Activated T-cell treated with anti-CD3 and anti-CD28 coated beads, Interleukin-2, amount 50 U/mL, for 1 hour (primary cell): Measurements from ENCODE around the gene SQSTM1.
"Not testable (repeated sequence)": the region's sequence is repeated elsewhere in the genome, so short reads cannot be mapped to it uniquely, and the experiment has no call there.

Experiments used
- DNase-seq: peaks from one replicate; pipeline ENCODE4 v3.0.0-alpha.2; 2020

SQSTM1 gene

DNA sequence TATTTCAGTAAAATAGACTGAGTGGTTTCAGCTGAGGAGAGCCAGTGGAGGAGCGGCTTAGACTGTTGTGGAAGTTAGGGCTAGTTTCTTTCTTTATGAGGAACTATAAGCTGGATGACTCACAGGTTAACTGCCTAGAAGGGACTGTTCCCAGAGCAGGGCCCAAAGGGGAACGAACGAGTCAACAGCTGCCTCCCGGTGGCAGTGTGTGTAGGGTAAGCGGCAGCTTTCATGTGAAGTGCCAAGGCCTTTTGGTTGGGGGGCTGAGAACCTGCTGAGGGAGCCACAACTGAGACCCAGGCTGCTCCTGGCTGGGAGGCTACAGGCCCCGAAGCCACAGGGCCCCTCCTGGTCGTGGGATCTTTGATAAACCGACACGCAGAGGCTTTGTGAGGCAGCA, 7.0 kb downstream of the SQSTM1 start:
- DNase-seq, result no peak

- DNase-seq, result no peak
Measured at GRCh38 chr5:179828756-179829421, 8.2 kb downstream of the SQSTM1 start.

DNA sequence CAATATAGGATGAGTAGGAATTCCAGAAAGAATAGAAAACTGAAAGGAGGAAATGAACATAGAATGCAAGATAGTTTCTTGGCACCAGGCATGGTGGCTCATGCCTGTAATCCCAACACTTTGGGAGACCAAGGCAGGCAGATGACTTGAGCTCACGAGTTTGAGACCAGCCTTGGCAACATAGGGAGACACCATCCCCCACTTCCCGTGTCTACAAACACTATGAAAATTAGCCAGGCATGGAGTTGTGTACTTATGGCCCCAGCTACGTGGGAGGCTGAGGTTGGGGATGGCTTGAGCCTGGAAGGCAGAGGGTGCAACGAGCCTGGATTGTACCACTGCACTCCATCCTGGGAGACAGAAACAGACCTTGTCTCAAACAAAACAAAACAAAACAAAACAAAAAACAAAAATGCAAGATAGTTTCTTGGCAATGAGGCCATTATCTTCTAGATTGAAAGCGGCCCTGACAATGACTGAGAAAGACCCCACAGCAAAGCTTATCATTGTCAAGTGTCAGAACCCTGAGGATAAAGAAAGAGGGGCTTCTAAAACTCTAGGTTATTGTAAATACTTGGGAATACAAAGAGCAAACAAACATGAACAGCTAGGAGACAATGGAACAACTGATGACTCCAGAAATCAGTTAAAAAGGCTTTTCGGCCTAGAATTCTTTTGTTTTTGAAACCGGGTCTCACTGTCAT, 9.2 kb downstream of the SQSTM1 start:
- DNase-seq, result no peak

DNA sequence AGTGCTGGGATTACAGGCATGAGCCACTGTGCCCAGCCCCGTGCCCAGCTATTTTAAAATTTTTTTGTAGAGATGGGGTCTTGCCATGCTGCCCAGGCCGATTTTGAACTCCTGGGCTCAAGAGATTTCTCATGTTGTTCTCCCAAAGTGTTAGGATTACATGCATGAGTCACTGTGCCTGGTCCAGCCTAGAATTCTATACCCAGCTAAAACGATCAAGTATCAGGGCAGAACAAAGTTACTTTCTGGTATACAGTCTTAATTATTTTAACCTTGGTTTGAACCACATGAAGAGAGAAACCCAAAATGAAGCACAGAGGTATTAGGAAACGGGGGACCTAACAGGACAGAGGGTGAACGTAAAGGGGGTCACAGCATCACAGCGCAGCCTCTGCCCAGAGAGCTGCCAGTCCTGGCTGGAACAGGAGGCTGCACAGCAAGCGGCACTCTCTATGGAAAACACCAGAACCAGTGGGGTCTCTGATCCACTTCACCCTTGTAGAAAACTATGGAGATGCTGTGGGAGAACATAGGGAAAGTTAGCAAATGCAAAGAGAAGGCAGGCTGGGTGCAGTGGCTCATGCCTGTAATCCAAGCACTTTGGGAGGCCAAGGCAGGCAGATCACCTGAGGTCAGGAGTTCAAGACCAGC, 10.2 kb downstream of the SQSTM1 start:
- no peak for DNase-seq

- DNase-seq, result no peak
Measured at GRCh38 chr5:179832039-179832745, 11.5 kb downstream of the SQSTM1 start.

DNA sequence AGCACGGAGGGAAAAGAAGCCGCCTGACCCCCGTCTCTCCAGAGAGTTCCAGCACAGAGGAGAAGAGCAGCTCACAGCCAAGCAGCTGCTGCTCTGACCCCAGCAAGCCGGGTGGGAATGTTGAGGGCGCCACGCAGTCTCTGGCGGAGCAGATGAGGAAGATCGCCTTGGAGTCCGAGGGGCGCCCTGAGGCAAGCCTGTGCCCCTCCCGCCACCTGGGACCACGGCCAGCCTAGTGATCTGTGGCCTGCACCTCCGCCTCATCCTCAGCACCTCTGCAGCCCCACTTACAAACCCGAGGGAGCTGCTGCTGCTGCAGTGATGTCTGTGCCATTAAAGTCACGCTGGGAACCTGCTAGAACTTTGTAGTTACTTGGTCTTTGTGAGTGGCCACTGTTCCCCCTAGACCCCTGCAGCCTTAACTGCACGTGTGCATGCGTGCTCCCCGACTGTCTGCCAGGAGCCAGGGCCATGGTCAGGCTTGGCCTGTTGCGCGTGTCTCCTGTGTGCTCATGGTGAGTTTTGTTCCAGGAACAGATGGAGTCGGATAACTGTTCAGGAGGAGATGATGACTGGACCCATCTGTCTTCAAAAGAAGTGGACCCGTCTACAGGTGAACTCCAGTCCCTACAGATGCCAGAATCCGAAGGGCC, 12.5 kb downstream of the SQSTM1 start:
- DNase-seq, result no peak

DNA sequence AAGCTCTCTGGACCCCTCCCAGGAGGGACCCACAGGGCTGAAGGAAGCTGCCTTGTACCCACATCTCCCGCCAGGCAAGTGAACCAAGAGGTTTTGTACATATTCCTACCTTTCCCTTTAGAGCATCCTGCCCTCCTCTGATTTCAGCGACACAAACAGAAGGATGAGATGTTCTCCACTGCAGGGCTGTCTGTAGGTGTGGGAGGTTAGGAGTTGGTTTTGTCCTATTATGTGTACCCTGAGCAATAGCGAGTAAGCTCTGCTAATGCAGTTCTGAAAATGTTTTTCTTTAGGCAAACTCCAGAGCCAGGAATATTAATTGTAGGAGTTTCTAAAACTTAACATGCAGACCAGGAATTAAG, 13.0 kb downstream of the SQSTM1 start:
- DNase-seq, result no peak

GRCh38 chr5:179834120-179834519, 13.4 kb downstream of the SQSTM1 start:
- no peak for DNase-seq

GRCh38 chr5:179834871-179835270, 14.2 kb downstream of the SQSTM1 start:
- not testable (repeated sequence) for DNase-seq

DNA sequence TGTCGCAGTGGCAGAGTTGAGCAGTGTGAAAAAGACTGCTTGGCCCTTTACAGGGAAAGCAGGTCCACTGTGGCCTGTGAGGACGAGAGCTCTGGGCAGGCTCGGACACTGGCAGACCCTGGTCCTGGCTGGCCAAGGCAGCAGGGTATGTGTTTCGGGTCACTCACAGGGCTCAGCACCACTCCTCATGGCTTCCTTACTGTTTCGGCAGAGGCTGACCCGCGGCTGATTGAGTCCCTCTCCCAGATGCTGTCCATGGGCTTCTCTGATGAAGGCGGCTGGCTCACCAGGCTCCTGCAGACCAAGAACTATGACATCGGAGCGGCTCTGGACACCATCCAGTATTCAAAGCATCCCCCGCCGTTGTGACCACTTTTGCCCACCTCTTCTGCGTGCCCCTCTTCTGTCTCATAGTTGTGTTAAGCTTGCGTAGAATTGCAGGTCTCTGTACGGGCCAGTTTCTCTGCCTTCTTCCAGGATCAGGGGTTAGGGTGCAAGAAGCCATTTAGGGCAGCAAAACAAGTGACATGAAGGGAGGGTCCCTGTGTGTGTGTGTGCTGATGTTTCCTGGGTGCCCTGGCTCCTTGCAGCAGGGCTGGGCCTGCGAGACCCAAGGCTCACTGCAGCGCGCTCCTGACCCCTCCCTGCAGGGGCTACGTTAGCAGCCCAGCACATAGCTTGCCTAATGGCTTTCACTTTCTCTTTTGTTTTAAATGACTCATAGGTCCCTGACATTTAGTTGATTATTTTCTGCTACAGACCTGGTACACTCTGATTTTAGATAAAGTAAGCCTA, 15.7 kb downstream of the SQSTM1 start:
- peak; percentile 51 for DNase-seq

DNA sequence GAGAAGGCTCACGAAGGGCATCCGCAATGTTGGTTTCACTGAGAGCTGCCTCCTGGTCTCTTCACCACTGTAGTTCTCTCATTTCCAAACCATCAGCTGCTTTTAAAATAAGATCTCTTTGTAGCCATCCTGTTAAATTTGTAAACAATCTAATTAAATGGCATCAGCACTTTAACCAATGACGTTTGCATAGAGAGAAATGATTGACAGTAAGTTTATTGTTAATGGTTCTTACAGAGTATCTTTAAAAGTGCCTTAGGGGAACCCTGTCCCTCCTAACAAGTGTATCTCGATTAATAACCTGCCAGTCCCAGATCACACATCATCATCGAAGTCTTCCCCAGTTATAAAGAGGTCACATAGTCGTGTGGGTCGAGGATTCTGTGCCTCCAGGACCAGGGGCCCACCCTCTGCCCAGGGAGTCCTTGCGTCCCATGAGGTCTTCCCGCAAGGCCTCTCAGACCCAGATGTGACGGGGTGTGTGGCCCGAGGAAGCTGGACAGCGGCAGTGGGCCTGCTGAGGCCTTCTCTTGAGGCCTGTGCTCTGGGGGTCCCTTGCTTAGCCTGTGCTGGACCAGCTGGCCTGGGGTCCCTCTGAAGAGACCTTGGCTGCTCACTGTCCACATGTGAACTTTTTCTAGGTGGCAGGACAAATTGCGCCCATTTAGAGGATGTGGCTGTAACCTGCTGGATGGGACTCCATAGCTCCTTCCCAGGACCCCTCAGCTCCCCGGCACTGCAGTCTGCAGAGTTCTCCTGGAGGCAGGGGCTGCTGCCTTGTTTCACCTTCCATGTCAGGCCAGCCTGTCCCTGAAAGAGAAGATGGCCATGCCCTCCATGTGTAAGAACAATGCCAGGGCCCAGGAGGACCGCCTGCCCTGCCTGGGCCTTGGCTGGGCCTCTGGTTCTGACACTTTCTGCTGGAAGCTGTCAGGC, 16.6 kb downstream of the SQSTM1 start:
- no peak for DNase-seq

DNA sequence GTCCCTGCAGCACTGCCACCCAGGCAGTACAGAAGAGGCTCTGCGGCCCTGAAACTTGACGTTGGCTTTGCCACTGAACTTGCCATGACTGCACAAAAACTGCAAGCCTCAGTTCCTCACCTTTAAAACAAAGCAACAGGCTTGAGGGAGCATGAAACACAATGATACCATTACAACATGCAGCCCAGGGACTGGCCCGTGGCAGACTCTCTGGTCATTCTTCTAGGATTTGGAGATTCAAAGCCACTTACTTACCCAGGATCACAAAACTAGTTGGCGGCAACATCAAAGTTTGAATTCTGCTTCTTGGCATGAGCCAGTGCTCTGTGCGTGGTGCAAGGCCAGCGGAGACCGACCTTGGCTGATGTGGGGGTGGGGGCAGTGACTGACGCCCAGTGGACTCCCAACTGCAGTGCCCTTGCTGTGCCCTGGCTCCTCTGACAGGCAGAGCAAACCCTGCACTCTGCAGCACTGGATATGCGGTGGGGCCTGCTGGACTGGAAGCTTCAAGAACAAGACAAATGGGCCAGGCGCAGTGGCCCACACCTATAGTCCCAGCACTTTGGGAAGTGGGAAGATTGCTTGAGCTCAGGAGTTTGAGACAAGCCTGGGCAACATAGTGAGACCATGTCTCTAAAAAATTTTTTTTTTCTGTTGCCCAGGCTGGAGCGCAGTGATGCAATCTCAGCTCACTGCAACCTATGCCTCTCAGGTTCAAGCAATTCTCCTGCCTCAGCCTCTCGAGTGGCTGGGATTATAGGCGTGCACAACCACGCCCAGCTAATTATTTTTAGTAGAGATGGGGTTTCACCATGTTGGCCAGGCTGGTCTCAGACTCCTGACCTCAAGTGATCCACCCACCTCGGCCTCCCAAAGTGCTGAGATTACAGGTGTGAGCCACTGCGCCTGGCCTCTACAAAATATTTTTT, 18.9 kb downstream of the SQSTM1 start:
- no peak for DNase-seq

DNA sequence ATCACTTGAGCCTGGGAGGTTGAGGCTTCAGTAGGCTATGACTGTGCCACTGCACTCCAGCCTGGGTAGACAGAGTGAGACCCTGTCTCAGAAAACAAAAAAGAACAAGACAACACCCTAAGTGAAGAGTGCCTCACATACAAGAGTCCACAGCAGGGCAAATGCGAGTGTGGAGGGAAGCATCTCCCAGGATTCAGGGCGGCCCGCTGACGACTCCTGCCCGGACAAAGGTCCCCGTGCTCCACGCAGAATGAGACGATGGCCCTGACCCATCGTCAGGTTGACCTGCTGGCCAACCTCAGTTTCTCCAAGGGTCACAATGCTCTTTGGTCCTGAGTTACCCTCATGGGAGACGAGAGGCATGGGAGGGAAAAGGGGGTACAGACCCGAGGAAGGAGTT, 19.6 kb downstream of the SQSTM1 start:
- DNase-seq, result no peak

DNA sequence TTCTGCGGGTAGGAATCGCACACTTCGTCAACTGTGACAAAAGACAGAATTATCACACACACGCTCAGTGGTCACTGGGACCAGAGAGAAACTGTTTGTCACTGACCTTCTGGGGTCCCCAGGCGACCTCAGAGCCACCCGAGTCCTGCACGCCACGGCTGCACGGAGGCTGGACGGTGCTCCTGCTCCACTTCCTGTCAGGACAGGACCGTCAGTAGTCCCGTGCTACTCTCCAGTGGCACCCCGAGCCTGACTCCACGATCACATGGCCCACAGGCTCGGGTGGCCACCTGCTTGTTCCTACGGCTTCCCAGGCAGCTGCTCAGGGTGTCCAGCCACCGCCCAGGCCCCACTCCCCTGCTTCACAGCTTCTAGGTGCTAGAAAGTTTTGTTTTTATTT, 20.1 kb downstream of the SQSTM1 start:
- DNase-seq, result no peak

DNA sequence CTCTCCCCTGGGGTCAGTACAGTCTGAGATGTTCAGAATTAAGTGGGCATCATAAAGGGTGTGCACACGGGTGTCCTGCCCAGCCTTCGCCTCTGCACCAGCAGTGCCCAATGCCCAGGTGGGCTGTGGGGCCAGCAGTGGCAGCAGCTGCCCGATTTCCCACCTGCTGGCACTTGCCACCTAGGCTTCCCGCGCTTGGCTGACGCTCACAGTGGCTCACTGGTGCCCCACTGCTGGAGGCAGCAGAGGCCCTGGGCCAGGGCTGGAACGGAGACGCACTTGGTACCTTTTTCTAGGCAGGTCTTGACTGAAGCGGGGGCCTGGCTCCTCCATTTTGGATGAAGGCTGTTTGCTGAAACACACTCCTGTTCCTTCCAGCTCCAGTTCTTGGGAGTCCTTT, 20.9 kb downstream of the SQSTM1 start:
- no peak for DNase-seq

DNA sequence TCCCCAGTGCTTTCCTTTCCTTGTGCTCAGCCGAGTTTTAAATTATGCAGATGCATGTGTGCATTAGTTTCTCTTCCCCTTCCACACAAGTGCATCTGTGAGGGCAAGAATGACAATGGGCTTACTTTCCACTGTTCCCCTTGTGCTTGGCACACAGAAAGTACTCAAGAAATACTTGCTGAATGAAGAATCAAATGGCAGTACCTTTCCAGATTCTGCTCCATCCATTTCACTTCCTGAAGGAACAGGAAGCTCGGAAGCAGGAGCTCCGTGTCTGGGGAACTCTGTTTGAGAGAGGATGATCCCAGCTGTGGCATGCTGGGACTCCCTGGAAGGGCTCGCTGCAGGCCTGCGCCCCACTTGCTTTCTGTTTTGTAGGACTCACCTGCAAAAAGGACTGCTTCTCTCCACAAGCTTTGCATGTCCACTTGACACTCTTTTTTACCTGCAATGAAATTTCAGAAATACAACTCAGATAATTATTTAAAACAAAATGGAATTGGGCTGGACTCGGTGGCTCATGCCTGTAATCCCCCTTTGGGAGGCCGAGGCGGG, 32.4 kb downstream of the SQSTM1 start:
- DNase-seq, result no peak

DNA sequence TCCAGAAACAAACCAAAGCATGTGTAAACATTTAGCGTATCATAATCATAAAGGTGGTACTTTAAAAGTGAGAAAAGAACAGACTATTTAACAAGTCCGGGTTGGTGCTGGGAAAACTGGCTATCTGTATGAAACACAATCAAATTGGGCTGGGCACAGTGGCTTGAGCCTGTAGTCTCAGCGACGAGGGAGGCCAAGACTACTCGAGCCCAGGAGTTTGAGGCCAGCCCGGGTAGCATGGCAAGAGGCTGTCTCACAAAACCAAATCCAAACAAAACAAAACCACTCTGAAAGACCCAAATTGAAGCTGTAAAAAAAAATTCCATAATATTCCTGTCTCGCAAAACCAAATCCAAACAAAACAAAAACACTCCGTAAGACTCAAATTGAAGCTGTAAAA, 33.7 kb downstream of the SQSTM1 start:
- no peak for DNase-seq

DNA sequence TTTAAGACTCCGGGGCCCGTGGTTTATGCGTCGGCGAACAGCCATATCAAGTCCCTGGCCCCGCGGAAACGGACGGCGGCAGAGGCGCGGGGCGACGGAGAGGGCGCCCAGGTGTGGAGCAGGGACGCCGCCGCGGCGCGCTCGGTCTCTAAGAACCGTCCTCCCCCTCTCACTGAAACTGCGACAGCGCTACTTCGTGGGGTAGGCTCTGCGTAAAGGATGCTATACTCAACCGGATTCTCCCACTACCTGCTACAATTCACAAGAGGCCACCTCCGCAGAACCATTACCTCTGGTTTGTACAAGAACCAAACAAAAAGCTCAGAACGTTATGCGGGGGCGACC, 37.5 kb downstream of the SQSTM1 start:
- peak; percentile 67 for DNase-seq

- DNase-seq, result peak; percentile 87
Measured at GRCh38 chr5:179858586-179859427, 38.1 kb downstream of the SQSTM1 start, which contains the start of gene MRNIP. Gene MRNIP (minus strand): TSS chr5:179858817. CDS start chr5:179858796, 21 bp downstream.
